OCI-LY7 (cell line): ENCODE measurements around the gene LAMB3.

ENCODE experiments used
- CTCF ChIP-seq: fragments of 200-600 bp; sonication (generic); conservative IDR thresholded peaks from 2 replicates; pipeline ENCODE4 v1.5.1; 2014; ENCODE audit warnings: mild to moderate bottlenecking, antibody characterized with exemption, low read length, moderate library complexity, mixed read lengths
- EZH2phosphoT487 ChIP-seq: fragments of 200-600 bp; sonication (generic); IDR thresholded peaks from 2 replicates; pipeline ENCODE4 v1.6.1; 2018; ENCODE audit warnings: low read depth, borderline replicate concordance, mild to moderate bottlenecking, mixed run types, antibody characterized with exemption, low read length, moderate library complexity, mixed read lengths

GRCh38 chr1:209603877-209604276 is 48.3 kb downstream of the LAMB3 start:
- TF ChIP-seq CTCF (no peak), EZH2phosphoT487 (no peak)
